Caco-2 (cell line): ENCODE measurements around the gene RAPGEF5. TPM values are rescaled to one million over a fixed set of nuclear protein-coding genes. Genes with fewer than 3 reads are reported as not detected.

ENCODE experiments used
- BruUV-seq: library from RNA; stranded (reverse); fragments of 400-500 nt; replicated peaks from 2 replicates; lab custom pipeline; 2021; lab: Mats Ljungman, UMichigan
- CTCF ChIA-PET: fragments of 300-600 bp; sonication (Branson Sonifier 250); formaldehyde crosslinking; loops from one replicate; lab custom pipeline; 2022; ENCODE audit warnings: antibody characterized with exemption; lab: Charles Lee
- POLR2A ChIA-PET: fragments of 300-600 bp; sonication (Branson Sonifier 250); formaldehyde crosslinking; loops from one replicate; lab custom pipeline; 2022; ENCODE audit warnings: antibody characterized with exemption; lab: Charles Lee
- DNase-seq, 2 experiments: peaks; one replicate each; pipeline versions ENCODE4 v3.0.0 to v3.0.0-alpha.2; 2020 to 2022
- H3K27me3 ChIP-seq: replicated peaks from 2 replicates; pipeline ENCODE4 v1.6.0; 2011; ENCODE audit warnings: low read length; ENCODE audit not compliant: control insufficient read depth, insufficient read depth
- H3K36me3 ChIP-seq: 2 replicates; pipeline ENCODE4 v1.5.1; 2011; ENCODE audit warnings: low read length; ENCODE audit not compliant: control insufficient read depth, insufficient read depth
- H3K4me1 ChIP-seq: fragments of 250-450 bp; sonication (Bioruptor Pico); 2 replicates; pipeline ENCODE4 v1.5.1; 2020; ENCODE audit warnings: mild to moderate bottlenecking
- H3K4me3 ChIP-seq: 2 replicates; pipeline ENCODE4 v1.5.1; 2011; ENCODE audit warnings: low read depth, mild to moderate bottlenecking, control low read depth, low read length
- H3K9me3 ChIP-seq: fragments of 250-450 bp; sonication (Bioruptor Pico); 2 replicates; pipeline ENCODE4 v1.5.1; 2020; ENCODE audit warnings: mild to moderate bottlenecking, moderate library complexity
- H3K27ac Mint-ChIP-seq: one replicate; pipeline ENCODE4 v1.8.0; 2022; ENCODE audit warnings: mixed read lengths; ENCODE audit not compliant: unreplicated experiment
- H3K27me3 Mint-ChIP-seq: one replicate; pipeline ENCODE4 v1.8.0; 2022; ENCODE audit warnings: mixed read lengths; ENCODE audit not compliant: insufficient read depth, unreplicated experiment
- H3K36me3 Mint-ChIP-seq: one replicate; pipeline ENCODE4 v1.8.0; 2022; ENCODE audit warnings: mild to moderate bottlenecking, mixed read lengths; ENCODE audit not compliant: insufficient read depth, unreplicated experiment
- H3K4me1 Mint-ChIP-seq: one replicate; pipeline ENCODE4 v1.8.0; 2022; ENCODE audit warnings: low read depth, mixed read lengths; ENCODE audit not compliant: unreplicated experiment
- H3K4me3 Mint-ChIP-seq: one replicate; pipeline ENCODE4 v1.8.0; 2022; ENCODE audit warnings: mild to moderate bottlenecking, moderate library complexity, mixed read lengths; ENCODE audit not compliant: unreplicated experiment
- H3K9me3 Mint-ChIP-seq: one replicate; pipeline ENCODE4 v1.8.0; 2022; ENCODE audit warnings: mixed read lengths; ENCODE audit not compliant: unreplicated experiment
- CTCF ChIP-seq, 2 experiments: fragments of 200-600 bp in 1 of 2; IDR thresholded peaks; 1 replicate in 1 of 2; 2 replicates in 1 of 2; pipeline versions ENCODE4 v1.5.1 to v1.8.0; 2011 to 2022; ENCODE audit warnings: antibody characterized with exemption in 1 of 2, control low read depth in 1 of 2, inconsistent platforms in 1 of 2, low read depth in 1 of 2, low read length in 1 of 2, mild to moderate bottlenecking in 1 of 2, moderate library complexity in 1 of 2; ENCODE audit not compliant: insufficient read depth in 1 of 2, severe bottlenecking in 1 of 2, unreplicated experiment in 1 of 2
- intact Hi-C: fragments of 100-400 bp; cut with micrococcal nuclease; formaldehyde crosslinking; loops from one replicate; pipeline ENCODE4 v1.10.0; 2022; ENCODE audit not compliant: unreplicated experiment
- total RNA-seq: library from RNA; stranded (reverse); gene quantifications from 2 replicates; pipeline ENCODE4 v1.2.3, GENCODE V29; 2022

RAPGEF5 gene
- total RNA-seq, 1 experiment from 2014 or later, result 16.9 TPM

GRCh38 chr7:22185559-22185958 lies 171.4 kb downstream of the RAPGEF5 start:
- Mint-ChIP-seq H3K27me3 (no peaks in the 10 kb centered on the region), H3K9me3 (no peaks in the 10 kb centered on the region), H3K27ac (no peak overlapping the region), H3K36me3 (no peaks in the 10 kb centered on the region), H3K4me1 (peaks cover 4% of the 10 kb centered on the region), H3K4me3 (no peak overlapping the region)
- ChIA-PET POLR2A (no interaction called here), CTCF (no interaction called here)
- intact Hi-C loops, result no loop called here
- H3K36me3 ChIP-seq, result no peaks in the 10 kb centered on the region; the same call in 1 of the 2 replicates
- BruUV-seq, result no TSS peak
- H3K4me3 ChIP-seq, result no peak overlapping the region
- H3K27me3 ChIP-seq, result no peaks in the 10 kb centered on the region
- H3K9me3 ChIP-seq, result no peaks in the 10 kb centered on the region
- H3K4me1 ChIP-seq, result no peaks in the 10 kb centered on the region; the same call in 1 of the 2 replicates
- DNase-seq, result no peak
- TF ChIP-seq CTCF (IDR thresholded peaks at IDR 0.05; ENCODE audit: insufficient read depth in 1 of 2, low read depth in 1 of 2, low read length in 1 of 2, severe bottlenecking in 1 of 2, unreplicated experiment in 1 of 2), result no peak

- H3K36me3 ChIP-seq, result no peaks in the 10 kb centered on the region; the same call in 1 of the 2 replicates
- ChIA-PET CTCF (no interaction called here), POLR2A (no interaction called here)
- Mint-ChIP-seq H3K27ac (no peak overlapping the region), H3K36me3 (no peaks in the 10 kb centered on the region), H3K4me3 (no peak overlapping the region), H3K9me3 (no peaks in the 10 kb centered on the region), H3K4me1 (no peaks in the 10 kb centered on the region), H3K27me3 (no peaks in the 10 kb centered on the region)
- no peak for TF ChIP-seq CTCF (IDR thresholded peaks at IDR 0.05; ENCODE audit: insufficient read depth in 1 of 2, low read depth in 1 of 2, low read length in 1 of 2, severe bottlenecking in 1 of 2, unreplicated experiment in 1 of 2)
- H3K4me1 ChIP-seq, result no peaks in the 10 kb centered on the region; the same call in 1 of the 2 replicates
- BruUV-seq, result no TSS peak
- intact Hi-C loops, result no loop called here
- H3K4me3 ChIP-seq, result no peak overlapping the region
- no peaks in the 10 kb centered on the region for H3K9me3 ChIP-seq
- no peaks in the 10 kb centered on the region for H3K27me3 ChIP-seq
- DNase-seq, result no peak
These were observed 172.3 kb downstream of the RAPGEF5 start for GRCh38 chr7:22184549-22185199.

- H3K36me3 ChIP-seq, result no peaks in the 10 kb centered on the region; the same call in 1 of the 2 replicates
- ChIA-PET POLR2A (no interaction called here), CTCF (no interaction called here)
- no TSS peak for BruUV-seq
- no peaks in the 10 kb centered on the region for H3K4me1 ChIP-seq
- H3K27me3 ChIP-seq, result no peaks in the 10 kb centered on the region
- H3K4me3 Mint-ChIP-seq, result no peak overlapping the region
- no peaks in the 10 kb centered on the region for H3K9me3 Mint-ChIP-seq
- TF ChIP-seq CTCF (IDR thresholded peaks at IDR 0.05; ENCODE audit: insufficient read depth in 1 of 2, low read depth in 1 of 2, low read length in 1 of 2, severe bottlenecking in 1 of 2, unreplicated experiment in 1 of 2), result no peak
- no peaks in the 10 kb centered on the region for H3K36me3 Mint-ChIP-seq
- no peak for DNase-seq
- no peak overlapping the region for H3K4me3 ChIP-seq
- no peaks in the 10 kb centered on the region for H3K27me3 Mint-ChIP-seq
- intact Hi-C loops, result no loop called here
- H3K4me1 Mint-ChIP-seq, result no peaks in the 10 kb centered on the region
- H3K27ac Mint-ChIP-seq, result no peak overlapping the region
- no peaks in the 10 kb centered on the region for H3K9me3 ChIP-seq
These were observed 173.3 kb downstream of the RAPGEF5 start for GRCh38 chr7:22183522-22184280.
